Amygdala (tissue), 56 donors: ENCODE measurements around the gene KRTAP1-4.
"Not testable (repeated sequence)": the region's sequence is repeated elsewhere in the genome, so short reads cannot be mapped to it uniquely, and the experiment has no call there.

ENCODE experiments used
- DNase-seq, 56 donors: peaks; one replicate each; lab custom pipeline; 2025; lab: John Stamatoyannopoulos, UW

Gene KRTAP1-4

DNA sequence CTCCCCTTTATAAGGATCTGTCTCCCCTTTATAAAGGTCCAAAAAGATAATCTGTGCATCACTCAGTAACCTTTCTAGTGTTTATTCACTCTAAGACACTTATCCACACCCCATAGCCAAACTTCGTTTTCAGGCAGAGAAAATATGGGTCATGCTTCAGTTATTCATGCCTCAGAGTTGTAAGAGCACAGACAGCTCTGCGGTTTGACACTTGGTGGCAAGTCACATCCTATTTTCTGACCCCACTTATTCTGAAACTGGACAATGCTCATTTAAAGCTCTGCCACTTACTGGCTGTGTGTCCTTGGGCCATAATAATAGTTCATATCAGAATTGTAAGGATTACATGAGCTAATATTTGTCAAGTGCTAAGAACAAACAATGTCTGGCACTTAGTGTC lies 19.1 kb upstream of the KRTAP1-4 start:
- no peak for DNase-seq

DNA sequence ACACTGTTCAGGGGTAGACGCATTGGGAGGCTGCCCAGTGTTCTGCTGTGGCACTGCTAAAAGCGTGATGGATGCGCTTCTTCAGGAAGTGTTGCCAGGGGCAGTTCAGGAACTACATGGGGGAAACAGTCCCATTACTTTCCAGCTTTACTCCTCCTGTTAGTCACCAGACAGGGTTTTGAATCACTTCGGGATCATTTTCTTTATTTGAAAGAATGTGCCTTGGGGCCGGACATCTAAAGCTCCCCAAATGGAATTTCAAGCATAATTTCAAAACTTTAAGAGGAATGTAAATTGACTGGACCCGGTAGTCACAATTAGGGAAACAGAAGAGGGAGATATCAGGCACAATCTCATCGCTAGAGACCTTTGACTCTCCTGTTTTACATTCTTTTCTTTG lies 18.4 kb upstream of the KRTAP1-4 start:
- no peak for DNase-seq

DNA sequence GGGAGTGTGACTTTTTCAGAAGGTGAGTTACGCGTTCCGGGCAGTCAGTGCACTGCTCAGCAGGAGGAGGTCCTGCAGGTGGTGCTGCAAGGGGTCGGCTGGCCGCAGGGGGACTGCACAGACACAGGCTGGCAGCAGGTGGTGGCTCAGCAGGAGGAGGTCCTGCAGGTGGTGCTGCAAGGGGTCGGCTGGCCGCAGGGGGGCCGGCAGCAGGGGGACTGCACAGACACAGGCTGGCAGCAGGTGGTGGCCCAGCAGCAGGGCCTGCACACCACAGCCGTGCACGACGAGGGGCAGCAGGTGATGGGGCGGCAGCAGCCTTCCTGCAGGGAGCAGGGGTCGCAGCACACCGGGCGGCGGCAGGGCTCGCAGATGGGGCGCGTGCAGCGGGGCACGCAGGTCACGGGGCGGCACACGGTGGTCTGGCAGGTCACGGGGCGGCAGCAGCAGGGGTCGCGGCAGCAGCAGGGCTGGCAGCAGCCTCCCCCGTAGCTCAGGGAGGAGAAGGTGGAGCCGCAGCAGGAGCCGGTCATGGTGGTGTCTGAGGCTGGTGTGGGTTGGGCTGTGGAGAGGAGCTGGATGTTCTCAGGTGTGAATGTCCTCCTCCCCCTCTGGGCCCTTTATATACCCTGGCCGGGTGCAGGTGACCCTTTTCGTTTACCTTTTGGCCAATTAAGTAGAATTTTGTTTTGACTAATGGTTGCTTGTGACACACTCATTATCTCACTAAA lies 16.9 kb upstream of the KRTAP1-4 start, which contains the start of gene KRTAP2-1:
Gene KRTAP2-1 (minus strand): TSS at position 582 of the 731 bp plus-strand sequence. CDS start 49 bp downstream, at position 533.
- not testable (repeated sequence) for DNase-seq

DNA sequence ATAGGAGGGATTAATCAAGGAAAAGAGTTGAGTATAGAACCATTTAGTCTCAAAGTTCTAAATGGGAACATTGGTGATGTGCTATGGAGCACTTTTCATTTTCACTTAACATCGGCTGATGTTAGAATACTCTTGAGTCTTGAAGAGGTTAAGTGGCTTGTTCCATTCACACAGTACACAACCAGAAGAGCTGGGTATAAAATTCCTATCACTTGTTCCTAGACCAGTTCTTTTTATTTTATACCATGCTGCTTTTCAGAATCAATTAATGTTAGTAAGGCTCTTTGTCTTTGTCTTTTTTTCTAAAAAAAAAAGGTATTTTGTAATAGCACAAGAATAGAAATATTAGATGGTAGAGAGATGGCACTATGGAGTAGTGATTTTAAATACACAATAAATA lies 13.0 kb upstream of the KRTAP1-4 start:
- DNase-seq: no peak

DNA sequence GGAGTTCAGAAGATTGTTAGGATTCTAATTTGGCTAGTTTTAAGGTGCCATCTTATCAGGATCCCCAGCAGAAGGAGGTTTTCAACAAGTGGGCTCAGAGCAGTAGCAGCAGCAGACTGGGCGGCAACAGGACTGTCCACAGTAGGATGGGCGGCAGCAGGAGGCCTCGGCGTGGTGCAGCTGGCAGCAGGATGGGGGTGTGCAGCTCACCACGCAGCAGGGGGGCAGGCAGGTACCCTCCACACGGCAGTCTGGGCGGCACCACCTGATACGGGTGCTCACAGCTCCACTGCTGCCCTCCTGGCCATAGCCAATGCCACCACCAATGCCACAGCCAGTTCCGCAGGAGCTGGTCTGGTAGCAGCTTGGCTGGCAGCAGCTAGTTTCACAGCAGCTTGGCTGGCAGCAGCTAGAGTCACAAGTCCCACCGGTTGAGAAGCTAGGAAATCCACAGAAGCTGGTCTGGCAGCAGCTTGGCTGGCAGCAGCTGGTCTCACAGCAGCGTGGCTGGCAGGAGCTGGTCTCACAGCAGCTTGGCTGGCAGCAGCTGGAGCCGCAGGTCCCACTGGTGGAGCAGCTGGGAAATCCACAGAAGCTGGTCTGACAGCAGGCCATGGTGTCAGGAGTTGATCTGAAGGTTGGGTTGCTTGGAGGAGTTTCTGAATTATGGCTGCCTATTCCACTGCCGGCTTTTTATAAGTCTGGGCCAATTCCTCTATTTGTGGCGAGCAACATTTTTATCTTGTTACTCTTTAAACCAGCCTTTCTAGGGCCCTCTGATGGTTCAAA lies 11.0 kb upstream of the KRTAP1-4 start, which contains the start of gene KRTAP1-1:
Gene KRTAP1-1 (minus strand): TSS at position 668 of the 789 bp plus-strand sequence. CDS start 53 bp downstream, at position 615.
- not testable (repeated sequence) for DNase-seq

DNA sequence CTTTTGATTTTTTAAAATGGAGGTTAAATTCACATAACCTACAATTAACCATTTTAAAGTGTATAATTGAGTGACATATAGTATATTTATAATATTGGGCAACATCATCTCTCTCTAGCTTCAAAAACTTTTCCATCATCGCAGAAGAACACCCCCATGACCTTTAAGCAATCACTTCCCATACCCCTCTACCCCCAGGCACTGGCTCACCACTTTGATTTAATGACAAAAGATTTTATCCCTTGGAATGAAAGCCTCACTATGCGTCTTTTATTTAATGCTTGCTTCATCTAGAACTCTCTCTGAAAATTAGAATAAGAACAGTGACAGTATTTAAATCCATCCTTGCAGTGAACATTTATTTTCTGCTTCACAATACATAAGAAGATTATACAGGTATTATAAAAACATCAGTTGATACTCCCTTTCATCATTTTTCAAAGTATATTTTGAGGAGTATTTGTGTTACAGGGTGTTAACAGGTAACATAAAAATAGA lies 7.9 kb upstream of the KRTAP1-4 start:
- no peak for DNase-seq

DNA sequence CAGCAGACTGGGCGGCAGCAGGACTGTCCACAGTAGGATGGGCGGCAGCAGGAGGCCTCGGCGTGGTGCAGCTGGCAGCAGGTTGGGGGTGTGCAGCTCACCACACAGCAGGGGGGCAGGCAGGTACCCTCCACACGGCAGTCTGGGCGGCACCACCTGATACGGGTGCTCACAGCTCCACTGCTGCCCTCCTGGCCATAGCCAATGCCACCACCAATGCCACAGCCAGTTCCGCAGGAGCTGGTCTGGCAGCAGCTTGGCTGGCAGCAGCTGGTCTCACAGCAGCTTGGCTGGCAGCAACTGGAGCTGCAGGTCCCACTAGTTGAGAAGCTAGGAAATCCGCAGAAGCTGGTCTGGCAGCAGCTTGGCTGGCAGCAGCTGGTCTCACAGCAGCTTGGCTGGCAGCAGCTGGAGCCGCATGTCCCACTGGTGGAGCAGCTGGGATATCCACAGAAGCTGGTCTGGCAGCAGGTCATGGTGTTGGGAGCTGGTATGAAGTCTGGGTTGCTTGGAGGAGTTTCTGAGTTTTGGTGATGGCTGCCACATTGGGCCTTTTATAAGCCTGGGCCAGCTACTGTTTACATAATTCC lies 4.4 kb upstream of the KRTAP1-4 start, which contains the start of gene KRTAP1-3:
Gene KRTAP1-3 (minus strand): TSS at position 529 of the 590 bp plus-strand sequence. CDS start 53 bp downstream, at position 476.
- not testable (repeated sequence) for DNase-seq

DNA sequence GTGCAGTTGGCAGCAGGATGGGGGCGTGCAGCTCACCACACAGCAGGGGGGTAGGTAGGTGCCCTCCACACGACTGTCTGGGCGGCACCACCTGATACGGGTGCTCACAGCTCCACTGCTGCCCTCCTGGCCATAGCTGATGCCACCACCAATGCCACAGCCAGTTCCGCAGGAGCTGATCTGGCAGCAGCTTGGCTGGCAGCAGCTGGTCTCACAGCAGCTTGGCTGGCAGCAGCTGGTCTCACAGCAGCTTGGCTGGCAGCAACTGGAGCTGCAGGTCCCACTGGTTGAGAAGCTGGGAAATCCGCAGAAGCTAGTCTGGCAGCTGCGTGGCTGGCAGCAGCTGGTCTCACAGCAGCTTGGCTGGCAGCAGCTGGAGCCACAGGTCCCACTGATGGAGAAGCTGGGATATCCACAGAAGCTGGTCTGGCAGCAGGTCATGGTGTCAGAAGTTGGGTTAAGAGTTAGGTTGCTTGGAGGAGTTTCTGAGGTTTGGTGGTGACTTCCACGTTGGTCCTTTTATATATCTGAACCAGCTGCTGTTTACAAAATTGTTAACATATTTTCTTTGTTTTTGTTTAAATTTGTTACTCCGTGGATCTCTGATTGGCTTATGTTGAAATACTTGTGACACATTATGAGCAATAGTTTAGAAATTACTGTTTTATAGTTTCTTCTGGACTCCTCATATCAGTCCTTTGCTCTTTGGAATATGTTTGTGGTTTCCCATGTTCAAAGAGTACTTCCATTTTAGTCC lies 3.1 kb downstream of the KRTAP1-4 start, which contains the start of gene KRTAP1-5:
Gene KRTAP1-5 (minus strand): TSS at position 494 of the 757 bp plus-strand sequence. CDS start 53 bp downstream, at position 441.
- DNase-seq: no peak

DNA sequence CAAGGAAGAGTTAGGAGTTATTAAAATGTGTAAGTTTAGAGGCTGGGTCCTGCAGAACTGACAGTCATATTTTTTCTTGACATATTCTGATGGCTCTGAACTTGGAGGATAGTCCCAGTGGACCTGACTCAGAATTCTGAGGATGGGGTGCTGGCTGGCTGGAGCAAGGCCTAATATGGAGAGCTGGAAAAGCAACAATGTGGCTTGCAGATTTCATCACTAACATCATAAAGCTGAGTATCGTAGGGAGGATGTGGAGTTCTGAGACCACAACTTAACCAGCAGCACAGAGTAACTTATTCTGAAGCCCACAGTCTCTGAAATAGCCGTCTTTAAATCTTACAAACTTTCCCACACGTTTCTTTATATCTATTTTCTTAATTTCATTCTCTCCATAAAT lies 5.3 kb downstream of the KRTAP1-4 start:
- no peak for DNase-seq

DNA sequence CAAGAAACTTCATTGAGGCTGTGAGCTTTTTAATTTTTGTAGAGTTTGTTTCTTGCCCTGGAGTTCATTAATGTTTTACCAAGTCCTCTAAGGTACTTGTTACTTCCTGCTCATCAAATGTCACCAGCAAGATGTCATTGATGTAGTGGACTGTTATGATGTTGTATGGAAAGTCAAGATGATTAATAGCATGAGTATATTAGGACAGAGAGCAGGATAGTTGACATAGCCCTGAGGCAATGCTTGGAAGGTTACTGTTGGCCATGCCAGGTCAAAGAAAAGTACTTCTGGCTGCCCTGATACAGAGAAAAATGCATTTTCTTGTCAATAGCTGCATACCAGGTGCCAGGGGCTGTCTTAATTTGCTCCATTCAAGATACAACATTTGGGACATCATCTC lies 9.7 kb downstream of the KRTAP1-4 start:
- no peak for DNase-seq

DNA sequence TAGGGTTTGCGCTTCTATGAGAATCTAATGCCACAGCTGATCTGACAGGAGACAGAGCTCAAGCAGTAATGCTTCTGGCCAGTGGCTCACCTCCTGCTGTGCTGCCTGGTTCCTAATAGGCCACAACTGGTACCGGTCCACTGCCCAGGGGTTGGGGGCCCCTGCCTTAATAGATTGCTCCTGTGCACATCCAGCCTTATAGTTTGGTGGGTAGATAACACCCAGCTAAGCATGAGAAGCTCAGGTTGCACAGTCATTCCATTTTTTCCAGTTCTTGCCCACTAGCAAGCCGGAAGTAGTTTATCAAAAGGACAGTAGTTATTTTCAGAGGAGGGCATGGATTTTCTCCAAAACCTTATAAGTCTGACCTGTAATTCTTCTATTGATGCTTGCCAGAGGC lies 10.6 kb downstream of the KRTAP1-4 start:
- no peak for DNase-seq

DNA sequence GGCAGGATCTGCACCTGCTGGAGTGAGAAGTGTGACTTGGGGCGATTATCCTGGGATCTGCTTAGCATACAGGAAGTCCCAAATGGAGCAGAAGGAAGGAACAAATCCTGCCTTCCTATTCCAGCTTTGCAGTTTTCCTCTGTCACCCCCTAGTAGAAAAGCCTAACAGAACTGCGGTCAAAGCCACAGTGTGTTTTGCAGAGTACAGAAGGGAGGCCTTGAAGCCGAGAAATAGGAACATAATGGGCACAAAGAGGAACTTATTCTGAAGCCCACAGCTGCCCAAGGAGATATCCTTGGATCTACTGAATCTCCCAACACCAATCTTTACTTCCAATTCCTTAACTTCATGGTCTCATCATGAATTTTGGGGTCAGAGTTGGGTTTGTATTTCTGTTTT lies 11.5 kb downstream of the KRTAP1-4 start:
- no peak for DNase-seq

DNA sequence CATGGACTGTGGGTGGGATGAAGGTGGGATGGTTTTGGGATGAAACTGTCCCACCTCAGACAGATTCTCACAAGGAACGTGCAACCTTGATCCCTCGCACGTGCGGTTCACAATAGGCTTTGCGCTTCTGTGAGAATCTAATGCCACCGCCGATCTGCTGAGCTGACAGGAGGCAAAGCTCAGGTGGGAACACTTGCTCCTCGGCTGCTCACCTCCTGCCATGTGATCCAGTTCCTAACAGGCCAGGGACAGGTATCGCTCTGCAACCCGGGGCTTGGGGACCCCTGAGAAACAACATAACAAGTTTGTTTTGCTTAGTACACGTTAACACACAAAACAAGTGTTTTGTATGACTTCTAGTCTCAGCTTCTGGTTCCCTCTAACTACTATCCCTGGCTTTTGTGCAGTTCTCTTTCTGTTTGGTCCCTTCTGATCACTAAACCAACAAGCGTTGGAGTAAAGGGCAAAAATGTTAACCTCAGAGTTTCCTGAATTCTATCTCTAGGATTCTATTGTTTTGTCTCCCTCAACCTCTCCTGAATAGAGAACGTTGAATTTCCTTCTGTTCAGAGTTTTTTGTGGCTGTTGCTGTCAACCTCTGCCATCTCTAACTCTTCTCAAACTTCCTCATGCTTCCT lies 13.3 kb downstream of the KRTAP1-4 start:
- no peak for DNase-seq

DNA sequence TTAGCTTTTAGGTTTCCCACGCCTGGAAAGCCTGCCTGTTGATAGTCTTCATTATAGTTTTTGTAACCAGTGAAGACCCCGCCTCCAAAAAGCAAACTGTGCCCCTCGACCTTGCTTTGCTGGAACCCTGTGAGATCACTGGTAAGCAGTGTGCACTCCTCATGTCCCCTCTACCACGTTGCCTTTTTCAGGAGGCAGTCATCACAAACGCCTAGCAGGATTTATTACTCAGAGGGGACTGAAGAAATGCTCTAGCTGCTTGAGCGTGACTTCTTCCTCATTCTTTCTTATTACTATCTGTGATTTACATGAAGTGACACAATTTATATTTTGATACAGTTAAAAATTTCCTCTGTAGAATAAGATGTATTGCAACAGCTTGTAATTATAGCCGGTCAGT lies 14.5 kb downstream of the KRTAP1-4 start:
- DNase-seq: no peak

DNA sequence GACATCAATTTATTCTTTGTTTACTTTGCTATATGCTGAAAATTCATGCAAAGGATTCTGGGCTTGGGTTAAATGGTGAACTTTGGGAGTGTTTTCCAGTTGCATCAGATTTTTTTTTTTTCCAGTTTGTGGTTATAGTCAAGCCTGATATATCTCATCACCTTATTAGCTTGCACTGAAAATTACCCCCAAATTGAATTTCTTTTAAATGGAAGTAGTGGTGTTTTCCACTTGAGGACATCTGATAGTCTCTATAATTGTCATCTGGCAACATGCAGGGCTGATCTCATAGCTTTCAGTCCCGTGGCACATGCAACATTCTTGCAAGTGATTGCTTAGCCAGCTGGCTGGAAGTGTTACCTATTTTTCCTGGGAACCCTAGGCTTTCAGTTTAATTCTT lies 16.4 kb downstream of the KRTAP1-4 start:
- DNase-seq: no peak

DNA sequence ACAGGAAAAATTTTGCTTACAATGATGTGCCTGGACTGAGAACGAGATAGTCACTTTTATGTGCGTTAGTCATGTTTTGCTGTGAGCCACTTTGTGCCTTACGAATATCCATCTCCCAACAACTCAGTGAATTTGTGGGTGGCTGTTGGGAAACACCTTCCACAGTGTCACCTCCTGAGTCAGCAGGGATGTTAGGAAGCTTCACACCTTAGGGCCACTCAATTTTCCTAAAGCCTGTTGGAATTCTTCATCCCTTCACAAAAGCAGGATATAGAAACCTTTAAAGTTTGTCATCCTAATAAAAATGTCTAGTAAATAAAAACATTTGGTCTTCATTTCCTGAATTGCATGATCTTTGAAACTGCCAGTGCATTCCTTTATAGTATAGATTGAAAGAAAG lies 16.8 kb downstream of the KRTAP1-4 start:
- no peak for DNase-seq

DNA sequence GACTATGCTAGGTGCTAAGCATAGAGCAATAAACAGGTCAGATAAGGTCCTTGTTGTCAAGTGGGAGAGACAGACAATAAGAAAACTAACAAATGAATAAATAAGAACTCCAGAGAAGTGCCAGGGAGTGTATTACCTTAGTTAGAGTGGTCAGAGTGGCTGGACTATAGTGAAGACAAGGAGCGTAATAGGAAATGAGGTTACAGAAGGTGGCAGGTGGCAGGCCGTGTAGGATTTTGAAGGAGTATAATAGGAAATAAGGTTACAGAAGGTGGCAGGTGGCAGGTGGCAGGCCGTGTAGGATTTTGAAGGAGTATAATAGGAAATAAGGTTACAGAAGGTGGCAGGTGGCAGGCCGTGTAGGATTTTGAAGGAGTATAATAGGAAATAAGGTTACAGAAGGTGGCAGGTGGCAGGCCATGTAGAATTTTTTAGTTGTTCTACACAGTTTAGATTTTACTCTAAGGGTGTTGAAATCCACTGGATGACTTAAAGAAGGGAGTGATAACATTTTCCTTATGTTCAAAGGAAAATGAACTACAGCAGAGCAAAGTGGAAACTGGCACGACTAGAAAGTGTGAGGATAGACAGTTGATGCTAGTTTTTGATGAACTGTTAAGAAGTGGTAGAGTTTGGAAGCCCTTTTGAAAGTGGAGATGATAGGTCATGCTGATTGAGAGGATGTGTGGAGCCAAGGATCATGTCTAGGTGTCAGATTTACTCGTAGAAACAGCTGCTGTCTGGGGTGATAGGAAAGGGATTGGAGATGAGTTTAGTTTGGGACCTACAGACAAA lies 17.5 kb downstream of the KRTAP1-4 start:
- DNase-seq: no peak

DNA sequence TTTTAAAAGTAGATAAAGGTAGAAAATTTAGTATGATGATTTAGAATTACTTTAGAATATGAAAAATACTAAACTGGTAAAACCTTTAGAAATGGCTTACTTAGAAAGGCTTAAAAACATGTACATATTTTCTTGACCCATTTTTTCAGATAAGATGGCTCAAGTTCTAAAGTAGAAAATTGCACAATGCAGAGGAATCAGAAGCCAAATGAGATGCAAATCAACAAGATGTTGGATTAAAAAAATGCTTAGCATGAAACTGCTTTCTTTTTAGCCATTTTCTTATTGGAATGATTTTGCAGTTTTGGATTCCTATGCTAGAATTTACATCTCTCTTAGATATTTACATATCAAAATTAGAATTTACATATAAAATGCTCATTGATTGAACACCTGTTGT lies 19.6 kb downstream of the KRTAP1-4 start:
- DNase-seq: no peak

DNA sequence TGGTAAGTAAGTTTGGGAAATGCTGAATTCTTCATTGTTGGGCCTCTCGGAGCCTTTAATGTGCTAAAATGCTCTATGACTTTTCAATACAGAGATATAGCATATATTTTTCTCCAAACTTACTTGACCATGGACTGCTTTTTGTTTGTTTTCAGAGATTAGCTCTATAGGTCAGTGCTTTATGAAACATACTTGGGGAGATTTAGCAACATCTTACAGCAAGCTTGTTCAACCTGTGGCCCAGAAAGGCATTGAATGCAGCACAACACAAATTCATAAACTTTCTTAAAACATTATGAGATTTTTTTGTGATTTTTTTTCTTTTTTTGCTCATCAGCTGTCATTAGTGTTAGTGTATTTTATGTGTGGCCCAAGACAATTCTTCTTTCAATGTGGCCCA lies 20.1 kb downstream of the KRTAP1-4 start:
- DNase-seq: no peak
